ENCODE measurements around the gene LONRF3. TPM values are rescaled to one million over a fixed set of nuclear protein-coding genes. Genes with fewer than 3 reads are reported as not detected.

The LONRF3 gene
- total RNA-seq, 1 donor from 2014 or later = 6.9 TPM

GRCh38 chrX:119036107-119037029 lies 62.0 kb downstream of the LONRF3 start:
- DNase-seq (ENCODE audit: low spot score) = no peak

- DNase-seq (ENCODE audit: low spot score) = no peak
These were observed 66.0 kb downstream of the LONRF3 start for GRCh38 chrX:119040432-119040831.

GRCh38 chrX:119041175-119041574 lies 66.8 kb downstream of the LONRF3 start:
- DNase-seq (ENCODE audit: low spot score) = no peak

DNA sequence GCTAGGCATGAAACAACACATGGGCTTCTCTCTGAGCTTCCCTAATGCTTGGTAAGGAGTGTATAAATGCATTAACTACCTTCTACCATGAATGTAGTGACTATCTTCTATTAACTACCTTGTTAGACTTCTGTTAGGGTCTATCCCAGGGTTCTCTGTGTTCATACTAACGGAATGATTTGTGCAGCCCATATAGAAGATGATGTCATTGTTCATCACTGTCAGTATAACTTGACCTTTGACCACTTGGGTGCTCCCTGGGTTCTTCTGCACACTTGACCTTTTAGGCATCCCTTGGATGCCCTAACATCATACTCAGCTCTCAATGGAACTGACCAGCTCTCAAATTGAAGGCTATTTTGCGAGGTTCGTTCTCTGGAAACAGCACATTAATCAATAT lies 67.6 kb downstream of the LONRF3 start:
- DNase-seq (ENCODE audit: low spot score) = no peak

- no peak for DNase-seq (ENCODE audit: low spot score)
These were observed 68.6 kb downstream of the LONRF3 start for GRCh38 chrX:119042996-119043395.

DNA sequence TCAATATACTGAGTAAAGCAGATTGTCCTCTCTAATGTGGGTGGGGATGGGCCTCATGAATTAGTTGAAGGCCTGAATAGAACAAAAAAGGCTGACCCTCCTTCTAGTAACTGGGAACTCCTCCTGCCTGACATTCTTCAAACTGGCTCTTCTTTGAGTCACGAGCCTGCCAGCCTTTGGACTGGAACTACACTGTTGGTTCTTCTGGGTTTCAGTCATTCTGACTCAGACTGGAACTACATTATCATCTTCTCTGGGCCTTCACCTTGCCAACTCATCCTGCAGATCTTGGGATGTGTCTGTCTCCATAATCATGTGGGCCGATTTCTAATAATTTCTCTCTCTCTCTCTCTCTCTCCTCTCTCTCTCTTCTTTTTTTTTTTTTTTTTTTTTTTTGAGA lies 71.5 kb downstream of the LONRF3 start:
- DNase-seq (ENCODE audit: low spot score) = no peak

DNA sequence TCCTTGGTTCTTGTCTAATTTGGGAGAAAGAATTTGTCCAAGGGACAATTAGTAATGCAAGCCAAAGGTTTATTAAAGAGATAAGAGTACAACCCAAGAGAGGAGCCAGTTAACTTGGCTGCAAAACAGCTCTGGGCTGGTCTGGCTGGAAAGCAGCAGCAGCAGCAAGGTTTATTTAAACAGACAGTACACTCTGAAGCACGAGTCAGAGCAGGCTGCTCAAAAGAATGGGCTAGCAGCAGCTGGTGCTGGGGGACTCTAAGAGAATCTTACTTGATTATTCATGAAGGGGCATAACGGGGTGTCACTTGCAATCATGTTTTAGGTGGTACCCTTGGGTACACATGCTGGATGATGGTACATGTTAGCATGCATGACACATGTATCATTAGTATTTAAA lies 81.3 kb downstream of the LONRF3 start:
- no peak for DNase-seq (ENCODE audit: low spot score)

- DNase-seq (ENCODE audit: low spot score) = no peak
These were observed 88.4 kb downstream of the LONRF3 start for GRCh38 chrX:119062750-119063374.

DNA sequence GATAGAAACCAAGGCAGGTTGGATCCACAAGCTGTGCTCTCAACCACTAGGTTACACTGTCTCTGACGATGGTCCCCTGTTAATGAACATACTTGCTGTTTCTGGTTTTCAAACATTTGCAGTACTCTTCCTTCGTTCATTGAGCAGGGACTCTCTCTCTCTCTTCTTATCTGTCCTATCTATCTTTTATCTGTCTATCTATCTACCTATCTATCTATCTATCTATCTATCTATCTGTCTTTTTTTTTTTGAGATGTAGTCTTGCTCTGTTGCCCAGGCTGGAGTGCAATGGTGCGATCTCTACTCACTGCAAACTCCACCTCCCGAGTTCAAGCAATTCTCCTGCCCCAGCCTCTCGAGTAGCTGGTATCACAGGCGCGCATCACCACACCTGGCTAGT lies 89.0 kb downstream of the LONRF3 start:
- DNase-seq (ENCODE audit: low spot score) = no peak

DNA sequence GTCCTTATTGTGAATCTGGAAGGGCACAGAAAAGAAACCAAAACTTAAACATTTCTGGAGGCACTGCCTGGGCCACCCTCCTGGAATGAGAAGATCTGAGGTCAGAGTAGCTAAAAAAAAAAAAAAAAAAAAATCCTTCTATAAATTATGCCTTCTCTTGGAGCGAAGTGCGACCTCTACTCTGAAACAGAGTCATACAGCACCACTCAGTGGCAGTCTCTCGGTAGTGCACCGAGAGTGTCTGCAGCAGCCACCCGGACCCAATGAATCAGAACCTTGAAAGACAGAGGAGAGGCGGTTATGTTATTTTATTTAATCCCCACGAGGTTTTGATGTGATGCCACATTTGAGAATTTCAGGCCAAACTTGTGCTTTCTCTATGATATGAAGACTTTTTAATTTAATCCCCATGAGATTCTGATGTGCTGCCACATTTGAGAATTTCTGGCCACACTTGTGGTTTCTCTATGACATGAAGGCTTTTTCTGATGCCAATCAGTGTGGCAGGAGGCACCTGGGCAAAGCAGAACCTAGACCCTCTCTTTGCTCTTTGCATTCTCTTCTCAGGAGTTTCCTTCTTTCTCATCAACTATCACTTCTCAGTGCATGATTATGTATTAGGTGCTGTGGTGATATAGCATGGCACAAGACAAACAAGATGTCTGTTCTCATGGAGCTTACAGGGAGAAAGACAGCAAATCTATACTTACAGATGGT lies 92.8 kb downstream of the LONRF3 start:
- DNase-seq (ENCODE audit: low spot score) = peak; percentile 60

Other genes starting within 250 kb of the LONRF3 start
- 56.0 TPM for gene IL13RA1, start 247.0 kb upstream of the LONRF3 start, total RNA-seq
- not detected for gene ZCCHC12, start 150.8 kb upstream of the LONRF3 start, total RNA-seq
- gene CT47C1, start 98.4 kb downstream of the LONRF3 start, total RNA-seq = not detected
- gene KIAA1210, start 153.2 kb downstream of the LONRF3 start, total RNA-seq = 4.9 TPM